ENCODE results near the gene MRNIP. TPM values are rescaled to one million over a fixed set of nuclear protein-coding genes. Genes with fewer than 3 reads are reported as not detected.

Gene MRNIP
- total and polyA plus RNA-seq, 2 of the 4 experiments (the other 2 are of a cell fraction), result 6.6 to 24.7 TPM

- intact Hi-C loops (cut with micrococcal nuclease) (no loop called here), dilution Hi-C loops (cut with HindIII; ENCODE audit: low sequenced_read_pairs, unreplicated experiment) (no loop called here), in situ Hi-C loops (cut with MboI; ENCODE audit: low sequenced_read_pairs) (no loop called here)
- Histone ChIP-seq H2AK5ac (ENCODE audit: low read depth, low read length) (no peak overlapping the region), H2AFZ (replicated peaks; ENCODE audit: low read length, poor library complexity) (no peak overlapping the region), H4K5ac (ENCODE audit: low read depth, low read length) (no peak overlapping the region), H3K9ac (ENCODE audit: low read depth, low read length) (no peak overlapping the region), H3K4me1 (ENCODE audit: control insufficient read depth, insufficient read depth, low read length) (no peaks in the 10 kb centered on the region), H3K79me1 (ENCODE audit: low read depth in 1 of 2, low read length in 2 of 2) (peaks cover 23 to 70% of the 10 kb centered on the region in 2 experiments), H3K23ac (ENCODE audit: low read depth, low read length) (no peak overlapping the region), H3K9me3 (ENCODE audit: control insufficient read depth, insufficient read depth, low read length) (no peaks in the 10 kb centered on the region), H2BK120ac (ENCODE audit: low read depth, low read length) (no peak overlapping the region), H3K36me3 (ENCODE audit: control insufficient read depth, insufficient read depth, low read length) (peaks cover 73% of the 10 kb centered on the region), H3K9me1 (ENCODE audit: insufficient read depth, low read length) (peaks cover 5% of the 10 kb centered on the region), H2BK20ac (ENCODE audit: low read depth, low read length) (no peak overlapping the region), H4K91ac (ENCODE audit: insufficient read depth, low read depth, low read length) (no peak overlapping the region), H3K4me2 (ENCODE audit: low read depth, low read length) (no peak overlapping the region), H2BK5ac (ENCODE audit: low read depth, low read length, poor library complexity, severe bottlenecking) (no peak overlapping the region), H3K4ac (ENCODE audit: low read depth, low read length) (no peak overlapping the region), H3K4me3 (ENCODE audit: insufficient read depth, low read depth, low read length) (no peak overlapping the region), H3K27ac (ENCODE audit: insufficient read depth, low read length) (no peak overlapping the region), H3K18ac (ENCODE audit: low read depth, low read length) (no peak overlapping the region), H4K8ac (ENCODE audit: low read depth in 2 of 2, low read length in 2 of 2) (no peak overlapping the region), H4K20me1 (ENCODE audit: insufficient read depth, low read length) (peaks cover 79% of the 10 kb centered on the region), H3K14ac (replicated peaks; ENCODE audit: low read depth, low read length) (no peak overlapping the region), H2AK9ac (replicated peaks; ENCODE audit: low read depth, low read length, poor library complexity) (no peak overlapping the region), H3K56ac (ENCODE audit: extremely low read depth, insufficient read depth, low read length) (no peak overlapping the region), H2BK15ac (ENCODE audit: low read depth, low read length) (no peak overlapping the region), H3K27me3 (ENCODE audit: control insufficient read depth, insufficient read depth, low read length) (no peaks in the 10 kb centered on the region)
- ATAC-seq (ENCODE audit: low read depth), result no peak
- 97% methylated on average over 13 of the region's 20 CpGs; no CpG with 5 or more reads in 1 of the 2 experiments for WGBS, 2 experiments (ENCODE audit: extremely low coverage in 2 of 2, insufficient read length in 1 of 2)
- DNase-seq, result no peak
- ChIA-PET POLR2A (ENCODE audit: unreplicated experiment) (no interaction called here), CTCF (no interaction called here)
- BruUV-seq (replicated peaks), result no TSS peak
- no peak for TF ChIP-seq RFX5 (IDR thresholded peaks at IDR 0.05; ENCODE audit: low read depth, low read length)
- TF ChIP-seq ELK1 (IDR thresholded peaks at IDR 0.05; ENCODE audit: borderline replicate concordance, low read depth, low read length), result no peak
- TF ChIP-seq POLR2A (IDR thresholded peaks at IDR 0.05; ENCODE audit: low read depth, low read length), result no peak; the same call in none of the 2 replicates
- TF ChIP-seq MAZ (IDR thresholded peaks at IDR 0.05; ENCODE audit: borderline replicate concordance, low read depth, low read length), result no peak
- no peak for TF ChIP-seq MAFK (IDR thresholded peaks at IDR 0.05; ENCODE audit: low read depth, low read length)
- no peak for TF ChIP-seq RCOR1 (IDR thresholded peaks at IDR 0.05; ENCODE audit: insufficient replicate concordance, low read length)
- TF ChIP-seq BHLHE40 (IDR thresholded peaks at IDR 0.05; ENCODE audit: low read depth, low read length), result no peak
- TF ChIP-seq SMC3 (IDR thresholded peaks at IDR 0.05; ENCODE audit: low read depth, low read length), result no peak
- TF ChIP-seq MXI1 (IDR thresholded peaks at IDR 0.05; ENCODE audit: borderline replicate concordance, low read depth, low read length), result no peak
- no peak for TF ChIP-seq USF2 (IDR thresholded peaks at IDR 0.05; ENCODE audit: low read depth, low read length)
- TF ChIP-seq CEBPB (IDR thresholded peaks at IDR 0.05; ENCODE audit: low read depth, low read length), result no peak
- no peak for TF ChIP-seq RAD21 (IDR thresholded peaks at IDR 0.05; ENCODE audit: low read length)
- no peak for TF ChIP-seq NFE2L2 (IDR thresholded peaks at IDR 0.05; ENCODE audit: low read depth, low read length)
- TF ChIP-seq CHD1 (IDR thresholded peaks at IDR 0.05; ENCODE audit: low read depth, low read length), result no peak
- TF ChIP-seq FOS (IDR thresholded peaks at IDR 0.05; ENCODE audit: low read depth, low read length), result no peak
- no peak for TF ChIP-seq CTCF (conservative IDR thresholded peaks at IDR 0.05; ENCODE audit: low read depth, low read length)
Measured at GRCh38 chr5:179832039-179832745, 26.4 kb downstream of the MRNIP start.

Measured in IMR-90 (cell line).